SK-MEL-5 (cell line): ENCODE results near the gene ACOT13. TPM values are rescaled to one million over a fixed set of nuclear protein-coding genes. Genes with fewer than 3 reads are reported as not detected.
"Not testable (repeated sequence)": the region's sequence is repeated elsewhere in the genome, so short reads cannot be mapped to it uniquely, and the experiment has no call there.

Source experiments
- DNase-seq: peaks from one replicate; pipeline ENCODE4 v3.0.0-alpha.2; 2016; ENCODE audit warnings: low read depth, low spot score
- in situ Hi-C: cut with HindIII; loops from 2 replicates; pipeline ENCODE4 v1.10.0; 2016; ENCODE audit warnings: low sequenced_read_pairs, high pct_unique_total_duplicates, low pct_unique_long_range_greater_than_20kb
- total RNA-seq: library from RNA; depleted of rRNA; stranded (reverse); fragments of >200 nt; shearing (Covaris generic); gene quantifications from 2 replicates; pipeline ENCODE4 v1.2.3, GENCODE V29; 2014; rRNA removed

The ACOT13 gene
- total RNA-seq, 1 experiment from 2014 or later, result 27.6 TPM

DNA sequence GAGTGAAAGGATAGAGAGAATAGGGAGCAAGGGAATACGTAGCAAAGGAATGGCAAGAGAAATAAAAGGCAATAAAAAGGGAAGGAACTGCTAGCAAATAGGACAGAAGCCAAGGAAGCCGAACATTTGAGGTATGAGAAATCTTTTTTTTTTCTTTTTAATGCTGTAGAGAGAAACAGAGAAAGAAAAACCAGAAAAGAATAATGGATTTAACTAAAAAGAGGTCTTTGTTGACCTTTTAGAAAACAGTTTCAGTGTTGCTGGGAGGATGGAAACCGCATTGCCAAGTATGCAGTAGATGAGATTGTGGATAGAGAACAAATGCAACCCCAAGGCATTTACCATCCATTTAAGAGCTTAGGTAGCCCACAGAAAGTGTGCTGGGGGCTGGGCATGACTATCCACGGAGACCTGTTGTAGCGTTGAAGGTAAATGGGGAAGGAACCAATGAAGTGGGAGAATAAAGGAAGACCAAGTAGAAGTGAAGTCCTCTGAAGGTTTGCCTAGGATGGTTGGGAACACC is 75.4 kb downstream of the ACOT13 start:
- in situ Hi-C loops, result no loop called here
- no peak for DNase-seq

- in situ Hi-C loops, result no loop called here
- DNase-seq, result peak; percentile 57
Measured at GRCh38 chr6:24743265-24743943, 76.5 kb downstream of the ACOT13 start.

DNA sequence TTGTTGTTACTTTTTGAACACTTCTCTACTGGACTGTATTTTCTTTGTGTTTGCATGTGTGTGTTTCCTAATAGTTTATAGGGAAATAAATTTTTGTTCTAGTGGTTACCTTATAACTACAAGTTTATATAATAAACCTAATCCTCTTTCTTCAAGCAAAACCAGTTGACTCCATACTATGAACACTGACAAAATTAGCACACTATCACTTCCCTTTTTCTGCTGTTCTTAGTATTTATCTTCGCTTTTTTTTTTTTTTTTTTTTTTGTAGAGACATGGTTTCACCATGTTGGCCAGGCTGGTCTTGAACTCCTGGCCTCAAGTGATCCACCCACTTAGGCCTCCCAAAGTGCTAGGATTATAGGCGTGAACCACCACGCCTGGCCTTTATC is 77.1 kb downstream of the ACOT13 start:
- in situ Hi-C loops, result no loop called here
- DNase-seq, result no peak

DNA sequence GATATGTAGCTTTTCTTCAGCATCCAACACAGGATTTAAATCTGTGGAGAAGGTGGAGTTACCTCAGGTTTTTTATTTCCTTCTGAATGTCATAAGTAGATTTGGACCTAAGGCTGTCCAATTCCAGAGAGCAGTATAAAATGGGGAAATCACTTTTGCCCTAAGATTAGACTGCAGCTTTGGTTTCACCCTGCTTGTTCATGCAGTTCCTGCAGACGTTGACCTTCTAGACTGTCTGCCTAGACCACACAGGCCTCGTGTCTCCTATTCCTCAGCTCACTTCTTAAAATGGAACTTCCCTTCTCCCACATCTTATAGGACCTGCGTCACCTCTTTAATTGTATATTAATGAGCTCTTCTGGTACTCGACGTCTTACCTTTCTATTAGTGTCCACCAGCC is 78.0 kb downstream of the ACOT13 start:
- in situ Hi-C loops, result no loop called here
- no peak for DNase-seq

GRCh38 chr6:24749297-24749696 is 82.4 kb downstream of the ACOT13 start:
- no peak for DNase-seq
- in situ Hi-C loops, result no loop called here

DNA sequence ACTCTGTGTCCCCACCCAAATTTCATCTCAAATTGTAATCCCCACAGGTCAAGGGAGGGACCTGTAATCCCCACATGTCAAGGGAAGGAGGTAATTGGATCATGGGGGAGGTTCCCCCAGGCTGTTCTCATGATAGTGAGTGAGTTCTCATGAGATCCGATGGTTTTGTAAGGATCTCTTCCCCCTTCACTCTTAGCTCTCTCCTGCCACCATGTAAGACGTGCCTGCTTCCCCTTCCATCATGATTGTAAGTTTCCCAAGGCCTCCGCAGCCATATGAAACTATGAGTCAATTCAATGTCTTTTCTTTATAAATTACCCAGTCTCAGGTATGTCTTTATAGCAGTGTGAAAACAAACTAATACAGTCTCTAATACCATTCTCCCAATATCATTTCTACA is 84.0 kb downstream of the ACOT13 start:
- in situ Hi-C loops, DNase-seq: not testable (repeated sequence)

DNA sequence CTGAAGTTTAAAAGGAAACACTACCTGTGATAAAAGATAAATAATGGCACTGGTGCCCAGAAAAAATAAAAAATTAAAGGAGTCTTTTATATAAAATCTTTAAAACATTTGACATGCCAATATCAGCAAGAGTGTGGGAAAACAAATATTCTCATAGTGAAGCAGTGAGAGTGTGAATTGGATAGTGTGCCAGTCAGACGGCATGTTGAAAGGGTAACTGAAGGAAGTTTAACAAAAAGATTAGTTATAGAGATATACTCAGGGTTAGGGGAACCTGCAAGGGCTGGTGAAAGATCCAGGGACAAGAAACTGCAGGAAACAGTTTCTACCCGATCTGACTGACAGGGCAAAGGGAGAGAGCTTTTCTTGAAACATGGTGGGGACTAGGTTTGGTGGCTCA is 85.6 kb downstream of the ACOT13 start:
- in situ Hi-C loops, result no loop called here
- no peak for DNase-seq

DNA sequence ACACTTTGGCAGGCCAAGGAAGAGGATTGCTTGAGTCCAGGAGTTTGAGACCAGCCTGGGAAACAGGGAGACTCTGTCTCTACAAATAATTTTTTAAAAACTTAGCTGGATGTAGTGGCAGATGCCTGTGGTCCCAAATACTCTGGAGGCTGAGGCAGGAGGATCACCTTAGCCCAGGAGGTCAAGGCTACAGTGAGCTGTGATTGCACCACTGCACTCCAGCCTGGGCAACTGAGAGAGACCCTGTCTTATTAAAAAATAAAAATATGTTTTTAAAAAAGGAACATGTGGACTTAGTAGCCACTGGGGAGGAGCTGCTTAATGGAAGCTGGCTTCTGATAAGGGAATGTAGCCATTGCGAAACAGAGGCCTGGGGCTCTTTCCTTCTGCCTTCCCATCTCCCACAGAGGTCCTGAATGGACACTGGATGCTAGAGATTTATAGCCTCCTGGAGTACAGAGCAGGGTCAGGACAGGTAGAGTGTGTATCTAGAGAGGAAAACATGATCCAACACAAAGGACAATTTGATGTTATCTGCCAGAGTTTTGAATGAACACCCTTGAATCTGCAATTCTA is 86.1 kb downstream of the ACOT13 start:
- no peak for DNase-seq
- in situ Hi-C loops, result no loop called here

DNA sequence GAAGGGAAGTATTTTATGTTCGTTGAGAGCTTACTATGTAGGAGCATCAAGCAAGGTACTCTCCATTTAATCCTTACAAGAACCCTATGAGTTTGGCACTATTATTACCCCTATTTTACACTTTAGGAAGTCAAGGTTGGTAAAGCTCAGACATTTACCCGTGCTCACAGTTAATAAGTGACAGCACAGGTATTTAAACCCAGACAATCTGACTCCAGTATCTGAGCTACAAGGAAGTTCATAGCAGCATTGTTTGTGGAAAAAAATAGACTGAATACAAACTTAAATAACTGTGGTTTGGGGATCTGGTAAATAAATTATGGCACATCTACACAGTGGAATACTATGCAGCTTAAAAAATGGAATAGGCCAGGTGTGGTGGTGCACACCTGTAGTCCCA is 86.7 kb downstream of the ACOT13 start:
- no peak for DNase-seq
- in situ Hi-C loops, result no loop called here

DNA sequence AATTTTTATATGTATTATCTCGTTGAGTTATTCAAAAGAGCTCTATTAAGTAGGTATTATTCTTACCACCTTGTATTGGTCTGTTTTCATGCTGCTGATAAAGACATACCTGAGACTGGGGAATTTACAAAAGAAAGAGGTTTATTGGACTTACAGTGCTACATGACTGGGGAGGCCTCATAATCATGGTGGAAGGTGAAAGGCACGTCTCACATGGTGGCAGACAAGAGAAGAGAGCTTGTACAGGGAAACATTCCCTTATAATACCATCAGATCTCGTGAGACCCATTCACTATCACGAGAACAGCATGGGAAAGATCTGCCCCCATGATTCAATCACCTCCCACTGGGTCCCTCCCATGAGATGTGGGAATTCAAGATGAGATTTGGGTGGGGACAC is 87.5 kb downstream of the ACOT13 start:
- in situ Hi-C loops, DNase-seq: not testable (repeated sequence)

Other genes starting within 250 kb of the ACOT13 start
- 0.55 and 1.1 TPM in 2 replicates for gene GPLD1, start 177.5 kb upstream of the ACOT13 start, total RNA-seq
- gene ALDH5A1, start 172.1 kb upstream of the ACOT13 start, total RNA-seq, result 6.1 and 7.2 TPM in 2 replicates
- 0.03 and 0.11 TPM in 2 replicates for gene KIAA0319, start 20.9 kb upstream of the ACOT13 start, total RNA-seq
- gene TDP2, start 178 bp upstream of the ACOT13 start, total RNA-seq, result 22.0 and 27.1 TPM in 2 replicates
- gene C6orf62, start 52.1 kb downstream of the ACOT13 start, total RNA-seq, result 108 and 114 TPM in 2 replicates
- gene GMNN, start 107.9 kb downstream of the ACOT13 start, total RNA-seq, result 74.8 and 78.1 TPM in 2 replicates
- not detected in 2 replicates for gene ARMH2, start 131.8 kb downstream of the ACOT13 start, total RNA-seq